ENCODE results near the gene C16orf54.
A peak's percentile ranks its signal among the peaks of the same experiment; 100 is the strongest.
"Not testable (repeated sequence)": the region's sequence is repeated elsewhere in the genome, so short reads cannot be mapped to it uniquely, and the experiment has no call there.

The C16orf54 gene

DNA sequence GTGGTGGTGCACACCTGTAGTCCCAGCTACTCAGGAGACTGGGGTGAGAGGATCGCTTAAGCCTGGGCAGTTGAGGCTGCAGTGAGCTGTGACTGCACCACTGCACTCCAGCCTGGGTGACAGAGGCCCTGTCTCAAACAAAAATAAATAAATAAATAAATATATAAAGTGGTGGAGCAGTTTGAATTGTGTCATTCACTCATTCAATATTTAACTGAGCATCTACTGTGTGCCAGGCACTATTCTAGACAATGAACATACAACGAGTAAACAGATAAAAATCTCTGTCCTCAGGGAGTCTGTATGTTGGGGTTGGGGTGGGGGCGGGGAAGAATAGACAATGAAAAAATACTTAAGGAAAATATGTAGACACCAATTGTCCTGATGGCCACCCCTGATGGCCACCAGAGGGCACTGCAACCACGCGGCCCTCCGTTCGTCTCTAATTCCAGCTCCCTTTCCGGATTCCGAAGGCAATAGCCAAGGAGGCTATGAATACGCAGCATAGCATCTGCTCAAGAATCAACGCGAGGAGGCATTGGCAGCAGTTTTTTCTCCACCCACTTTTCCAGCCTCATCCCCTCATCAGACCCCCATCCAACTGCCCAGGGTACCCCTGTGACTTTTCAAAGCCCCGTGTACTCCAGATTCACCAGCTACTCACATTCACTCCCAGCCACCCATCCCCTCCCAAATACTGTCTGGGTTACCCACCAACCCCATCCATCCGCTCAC lies 45.4 kb downstream of the C16orf54 start:
- TF ChIP-seq, protein P1, sequence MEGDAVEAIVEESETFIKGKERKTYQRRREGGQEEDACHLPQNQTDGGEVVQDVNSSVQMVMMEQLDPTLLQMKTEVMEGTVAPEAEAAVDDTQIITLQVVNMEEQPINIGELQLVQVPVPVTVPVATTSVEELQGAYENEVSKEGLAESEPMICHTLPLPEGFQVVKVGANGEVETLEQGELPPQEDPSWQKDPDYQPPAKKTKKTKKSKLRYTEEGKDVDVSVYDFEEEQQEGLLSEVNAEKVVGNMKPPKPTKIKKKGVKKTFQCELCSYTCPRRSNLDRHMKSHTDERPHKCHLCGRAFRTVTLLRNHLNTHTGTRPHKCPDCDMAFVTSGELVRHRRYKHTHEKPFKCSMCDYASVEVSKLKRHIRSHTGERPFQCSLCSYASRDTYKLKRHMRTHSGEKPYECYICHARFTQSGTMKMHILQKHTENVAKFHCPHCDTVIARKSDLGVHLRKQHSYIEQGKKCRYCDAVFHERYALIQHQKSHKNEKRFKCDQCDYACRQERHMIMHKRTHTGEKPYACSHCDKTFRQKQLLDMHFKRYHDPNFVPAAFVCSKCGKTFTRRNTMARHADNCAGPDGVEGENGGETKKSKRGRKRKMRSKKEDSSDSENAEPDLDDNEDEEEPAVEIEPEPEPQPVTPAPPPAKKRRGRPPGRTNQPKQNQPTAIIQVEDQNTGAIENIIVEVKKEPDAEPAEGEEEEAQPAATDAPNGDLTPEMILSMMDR (conservative IDR thresholded peaks at IDR 0.05), result peak; percentile 94
- TF ChIP-seq ZFX (IDR thresholded peaks at IDR 0.05), result no peak

DNA sequence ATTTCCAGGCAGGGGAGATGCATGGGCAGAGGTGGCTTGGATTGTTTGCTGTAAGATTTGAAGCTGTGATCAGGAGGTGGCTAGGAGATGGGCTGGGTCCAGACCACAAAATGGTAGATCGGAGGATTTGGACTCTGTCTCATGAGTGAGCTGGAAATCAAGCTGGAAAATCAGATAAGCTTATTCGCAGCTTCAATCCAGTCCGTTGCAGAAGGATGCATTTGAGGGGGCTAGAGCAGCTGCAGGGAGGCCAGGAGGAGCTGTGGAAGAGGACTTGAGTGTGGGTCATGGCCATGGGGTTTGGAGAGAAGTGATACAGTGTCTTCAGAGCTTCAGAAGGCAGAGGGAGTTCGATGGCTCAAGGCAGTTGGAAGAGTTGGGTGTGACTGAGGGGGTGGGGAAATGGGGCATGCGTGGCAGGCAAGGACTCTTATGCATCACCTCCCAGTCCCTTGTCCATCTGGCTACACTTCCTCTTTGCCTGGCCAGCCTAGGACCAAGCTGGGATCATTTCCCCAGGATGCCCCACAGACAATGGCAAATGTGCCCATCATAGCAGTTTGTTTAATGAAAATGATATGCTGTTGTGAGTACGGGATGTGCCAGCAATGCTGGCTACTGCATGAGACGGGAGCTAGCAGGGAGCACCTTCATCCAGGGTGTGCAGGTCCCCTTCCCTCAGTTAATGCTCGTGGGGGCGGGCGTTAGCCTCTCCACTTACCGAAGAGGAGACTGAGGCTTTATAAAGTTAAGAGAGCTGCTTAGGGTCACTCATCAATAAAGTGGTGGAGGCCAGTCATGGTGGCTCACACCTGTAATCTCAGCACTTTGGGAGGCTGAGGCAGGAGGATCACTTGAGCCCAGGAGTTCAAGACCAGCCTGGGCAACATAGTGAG lies 46.2 kb downstream of the C16orf54 start:
- no peak overlapping the region for H3K27ac ChIP-seq
- TF ChIP-seq, protein P1 (conservative IDR thresholded peaks at IDR 0.05), result no peak
- TF ChIP-seq ZFX (IDR thresholded peaks at IDR 0.05), result no peak

More for the DNA sequence above, 45.4 kb downstream of the C16orf54 start:
- no peak overlapping the region for H3K27ac ChIP-seq

DNA sequence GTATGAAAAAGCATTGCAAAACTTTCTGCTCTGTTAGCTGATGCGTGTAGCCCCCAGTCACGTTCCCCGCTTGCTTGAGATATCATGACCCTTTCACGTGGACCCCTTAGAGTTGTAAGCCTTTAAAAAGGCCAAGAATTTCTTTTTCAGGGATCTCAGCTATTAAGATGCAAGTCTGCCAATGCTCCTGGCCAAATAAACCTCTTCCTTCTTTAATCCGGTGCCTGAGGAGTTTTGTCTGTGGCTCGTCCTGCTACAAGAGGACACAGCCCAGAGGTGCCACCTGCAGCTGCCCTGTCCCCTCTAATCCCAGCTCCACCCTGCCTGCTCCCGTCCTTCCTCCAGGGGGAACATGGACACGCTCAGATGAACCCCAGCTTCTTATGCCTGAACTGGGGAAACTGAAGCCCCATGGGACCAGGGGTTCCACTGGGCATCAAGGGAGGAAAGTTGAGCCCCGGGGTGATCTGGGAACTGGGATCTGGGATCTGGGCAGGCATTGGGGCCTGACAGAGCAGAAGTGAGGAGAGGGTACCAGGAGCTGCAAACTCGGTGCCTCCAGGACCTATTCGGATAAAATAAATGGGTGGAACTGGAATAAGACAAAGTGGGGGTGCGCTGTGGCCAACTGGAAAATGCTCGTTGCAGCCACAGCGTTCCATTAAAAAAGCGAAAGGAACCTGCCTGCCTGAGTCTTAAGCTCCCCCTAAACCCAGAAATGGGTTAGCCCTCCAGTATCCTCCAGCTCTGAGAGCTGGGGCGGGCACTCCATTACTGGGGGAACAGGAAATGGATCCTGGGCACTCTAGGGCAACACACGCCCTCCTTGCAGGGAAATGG lies 47.1 kb downstream of the C16orf54 start:
- no peak for TF ChIP-seq ZFX (IDR thresholded peaks at IDR 0.05)
- TF ChIP-seq, protein P1 (conservative IDR thresholded peaks at IDR 0.05), result no peak
- no peak overlapping the region for H3K27ac ChIP-seq

DNA sequence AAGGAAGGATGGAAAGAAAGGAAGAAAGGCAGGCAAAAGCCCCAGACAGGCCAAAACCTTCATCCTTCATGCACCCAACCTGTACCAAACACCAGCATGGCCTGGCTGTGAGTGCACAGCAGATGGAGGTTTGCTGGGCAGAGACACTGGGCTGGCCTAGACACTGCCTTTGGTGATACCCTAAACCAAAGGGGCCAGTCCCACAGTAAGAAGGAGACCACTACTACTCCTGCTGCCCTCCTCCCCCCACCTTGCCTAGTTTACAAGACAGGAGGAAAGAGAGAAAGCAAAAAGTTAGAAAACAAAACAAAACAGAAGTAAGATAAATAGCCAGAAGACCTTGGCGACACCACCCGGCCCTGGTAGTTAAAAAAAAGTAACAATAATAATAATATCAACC lies 47.7 kb downstream of the C16orf54 start:
- H3K27ac ChIP-seq, result no peak overlapping the region
- TF ChIP-seq, protein P1 (conservative IDR thresholded peaks at IDR 0.05), result no peak
- TF ChIP-seq ZFX (IDR thresholded peaks at IDR 0.05), result no peak

DNA sequence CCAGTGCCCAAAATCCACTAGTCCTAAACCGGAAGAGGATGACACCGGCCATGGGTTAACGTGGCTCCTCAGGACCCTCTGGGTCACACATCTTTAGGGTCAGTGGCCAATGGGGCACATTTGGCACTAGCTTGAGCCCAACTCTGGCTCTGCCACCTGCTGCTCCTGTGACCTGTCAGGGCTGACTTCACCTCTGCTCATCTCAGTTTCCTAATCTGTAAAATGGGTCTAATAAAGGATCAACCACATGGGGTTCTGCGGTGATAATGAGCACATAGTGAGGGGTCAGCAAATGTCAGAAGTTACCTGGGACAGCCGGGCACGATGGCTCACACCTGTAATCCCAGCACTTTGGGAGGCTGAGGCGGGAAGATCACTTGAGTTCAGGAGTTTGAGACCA lies 48.4 kb downstream of the C16orf54 start:
- TF ChIP-seq, protein P1 (conservative IDR thresholded peaks at IDR 0.05), result no peak
- TF ChIP-seq ZFX (IDR thresholded peaks at IDR 0.05), result no peak
- no peak overlapping the region for H3K27ac ChIP-seq

DNA sequence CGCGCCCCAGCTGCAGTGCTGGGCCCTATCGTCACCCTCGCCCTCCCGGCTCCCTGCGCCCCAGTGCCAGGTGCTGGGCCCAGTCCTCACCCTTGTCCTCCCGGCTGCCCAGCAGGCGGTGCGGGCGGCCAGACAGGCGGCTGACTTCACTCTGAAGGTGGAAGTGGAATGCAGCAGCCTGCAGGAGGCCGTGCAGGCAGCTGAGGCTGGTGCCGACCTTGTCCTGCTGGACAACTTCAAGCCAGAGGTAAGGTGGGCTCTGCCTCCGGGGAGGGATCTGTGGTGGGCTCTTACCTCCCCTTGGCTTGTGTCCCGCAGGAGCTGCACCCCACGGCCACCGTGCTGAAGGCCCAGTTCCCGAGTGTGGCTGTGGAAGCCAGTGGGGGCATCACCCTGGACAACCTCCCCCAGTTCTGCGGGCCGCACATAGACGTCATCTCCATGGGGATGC lies 48.9 kb downstream of the C16orf54 start:
- no peak for TF ChIP-seq ZFX (IDR thresholded peaks at IDR 0.05)
- TF ChIP-seq, protein P1 (conservative IDR thresholded peaks at IDR 0.05), result no peak
- H3K27ac ChIP-seq, result no peak overlapping the region

DNA sequence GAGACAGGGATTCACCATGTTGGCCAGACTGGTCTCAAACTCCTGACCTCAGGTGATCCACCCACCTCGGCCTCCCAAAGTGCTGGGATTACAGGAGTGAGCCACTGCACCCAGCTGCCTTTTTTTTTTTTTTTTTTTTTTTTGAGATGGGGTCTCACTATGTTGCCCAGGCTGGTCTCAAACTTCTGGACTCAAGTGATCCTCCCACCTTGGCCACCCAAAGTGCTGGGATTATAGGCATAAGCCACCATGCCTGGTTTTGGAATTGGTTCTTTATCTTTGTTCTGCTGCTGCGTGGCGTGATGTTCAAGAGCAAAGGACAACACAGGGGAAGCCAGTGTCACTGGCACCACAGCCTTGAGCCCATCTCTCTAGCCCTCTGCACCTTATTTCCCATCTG lies 50.1 kb downstream of the C16orf54 start:
- not testable (repeated sequence) for H3K27ac ChIP-seq

Data from C4-2B (cell line).